GM18951 (cell line): Measurements from ENCODE around the gene APBB3.

ENCODE experiments used
- POLR2A ChIP-seq: IDR thresholded peaks from 4 replicates; pipeline ENCODE4 v1.6.1; 2011; ENCODE audit warnings: mild to moderate bottlenecking; ENCODE audit not compliant: insufficient read length, insufficient read depth; ENCODE audit errors: extremely low read depth
- in situ Hi-C: fragments of 300-500 bp; cut with MboI; formaldehyde crosslinking; loops from one replicate; pipeline ENCODE4 v1.12.0; 2022; ENCODE audit warnings: low sequenced_read_pairs, mixed read lengths, inconsistent platforms; ENCODE audit not compliant: unreplicated experiment

APBB3 gene

GRCh38 chr5:140513124-140513523 is 51.3 kb downstream of the APBB3 start:
- in situ Hi-C loops, result no loop called here
- no peak for TF ChIP-seq POLR2A

- TF ChIP-seq POLR2A, result no peak
- in situ Hi-C loops, result no loop called here
These were observed 54.5 kb downstream of the APBB3 start for GRCh38 chr5:140509898-140510297.
